Large intestine (tissue), 3 donors: ENCODE results near the gene TRAPPC4. TPM values are rescaled to one million over a fixed set of nuclear protein-coding genes. Genes with fewer than 3 reads are reported as not detected.
"Not testable (repeated sequence)": the region's sequence is repeated elsewhere in the genome, so short reads cannot be mapped to it uniquely, and the experiment has no call there.

Experiments
- DNase-seq, 2 donors: peaks; one replicate each; pipeline versions ENCODE4 v3.0.0 to v3.0.0-alpha.2; 2013
- H3K27ac ChIP-seq: one replicate; pipeline ENCODE4 v1.5.1; 2013; ENCODE audit warnings: low read length
- H3K27me3 ChIP-seq: 2 replicates; pipeline ENCODE4 v1.6.1; 2013; ENCODE audit warnings: low read length; ENCODE audit not compliant: control insufficient read depth, insufficient read depth
- H3K36me3 ChIP-seq: 2 replicates; pipeline ENCODE4 v1.6.1; 2013; ENCODE audit warnings: low read length; ENCODE audit not compliant: control insufficient read depth, insufficient read depth
- H3K4me1 ChIP-seq: one replicate; pipeline ENCODE4 v1.6.1; 2013; ENCODE audit warnings: low read length; ENCODE audit not compliant: control insufficient read depth, insufficient read depth
- H3K4me3 ChIP-seq: one replicate; pipeline ENCODE4 v1.5.1; 2013; ENCODE audit warnings: low read length
- H3K9me3 ChIP-seq: one replicate; pipeline ENCODE4 v1.6.1; 2013; ENCODE audit warnings: mild to moderate bottlenecking, low read depth, low read length, moderate library complexity; ENCODE audit not compliant: control insufficient read depth
- WGBS: methylation state at CpG from one replicate; pipeline ENCODE4 v1.1.5; 2013; ENCODE audit warnings: low lambda C conversion rate; ENCODE audit not compliant: insufficient coverage; 5-methylcytosine and 5-hydroxymethylcytosine counted together
- polyA plus RNA-seq: library from polyadenylated mRNA; unstranded; fragments of 120-200 nt; gene quantifications from one replicate; pipeline ENCODE4 v1.2.1, GENCODE V29; 2013

TRAPPC4 gene
- polyA plus RNA-seq, 1 donor = 87.9 TPM

DNA sequence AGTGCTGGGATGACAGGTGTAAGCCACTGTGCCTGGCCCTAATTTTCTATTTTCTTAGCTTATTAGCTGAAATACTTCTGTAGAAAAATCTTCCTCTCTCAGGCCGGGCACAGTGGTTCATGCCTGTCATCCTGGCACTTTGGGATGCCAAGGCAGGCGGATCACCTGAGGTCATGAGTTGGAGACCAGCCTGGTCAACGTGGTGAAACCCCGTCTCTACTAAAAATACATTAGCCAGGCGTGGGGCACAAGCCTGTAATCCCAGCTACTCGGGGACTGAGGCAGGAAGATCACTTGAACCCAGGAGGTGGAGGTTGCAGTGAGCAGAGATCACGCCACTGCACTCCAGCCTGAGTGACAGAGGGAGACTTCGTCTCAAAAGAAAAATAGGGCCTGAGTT lies 34.2 kb upstream of the TRAPPC4 start:
- not testable (repeated sequence) for H3K4me3 ChIP-seq
- no CpG with 5 or more reads among the region's 8 CpGs for WGBS

GRCh38 chr11:118984825-118985224 lies 33.7 kb upstream of the TRAPPC4 start:
- H3K4me1 ChIP-seq = peaks cover 10% of the 10 kb centered on the region
- H3K27ac ChIP-seq = no peak overlapping the region
- no peaks in the 10 kb centered on the region for H3K27me3 ChIP-seq
- H3K4me3 ChIP-seq = no peak overlapping the region
- no CpG with 5 or more reads among the region's 2 CpGs for WGBS
- H3K36me3 ChIP-seq = no peaks in the 10 kb centered on the region
- no peaks in the 10 kb centered on the region for H3K9me3 ChIP-seq
- DNase-seq = no peak

More for the DNA sequence above, 34.2 kb upstream of the TRAPPC4 start:
- peaks cover 14% of the 10 kb centered on the region for H3K4me1 ChIP-seq
- H3K27me3 ChIP-seq, H3K27ac ChIP-seq, DNase-seq, H3K9me3 ChIP-seq, H3K36me3 ChIP-seq: not testable (repeated sequence)

DNA sequence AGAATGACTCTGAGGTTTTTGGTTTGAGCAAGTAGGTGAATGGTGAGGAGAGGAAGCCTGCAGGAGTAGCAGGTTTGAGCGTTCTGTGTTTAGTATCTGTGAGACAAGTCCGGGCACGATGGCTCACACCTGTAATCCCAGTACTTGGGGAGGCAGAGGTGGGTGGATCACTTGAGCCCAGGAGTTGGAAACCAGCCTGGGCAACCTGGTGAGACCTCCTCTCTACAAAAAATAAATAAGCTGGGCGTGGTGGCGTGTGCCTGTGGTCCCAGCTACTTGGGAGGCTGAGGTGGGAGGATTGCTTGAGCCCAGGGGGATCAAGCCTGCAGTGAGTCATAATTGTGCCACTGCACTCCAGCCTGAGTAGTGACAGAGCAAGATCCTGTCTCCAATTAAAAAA lies 30.3 kb upstream of the TRAPPC4 start:
- no CpG with 5 or more reads among the region's 5 CpGs for WGBS
- no peak for DNase-seq
- H3K9me3 ChIP-seq = peaks cover 6% of the 10 kb centered on the region
- H3K27me3 ChIP-seq = no peaks in the 10 kb centered on the region
- H3K4me1 ChIP-seq = no peaks in the 10 kb centered on the region
- no peak overlapping the region for H3K4me3 ChIP-seq
- no peak overlapping the region for H3K27ac ChIP-seq
- no peaks in the 10 kb centered on the region for H3K36me3 ChIP-seq

GRCh38 chr11:118991486-118992038 lies 27.0 kb upstream of the TRAPPC4 start:
- not testable (repeated sequence) for H3K36me3 ChIP-seq, H3K4me1 ChIP-seq
- WGBS = no CpG with 5 or more reads among the region's 44 CpGs

DNA sequence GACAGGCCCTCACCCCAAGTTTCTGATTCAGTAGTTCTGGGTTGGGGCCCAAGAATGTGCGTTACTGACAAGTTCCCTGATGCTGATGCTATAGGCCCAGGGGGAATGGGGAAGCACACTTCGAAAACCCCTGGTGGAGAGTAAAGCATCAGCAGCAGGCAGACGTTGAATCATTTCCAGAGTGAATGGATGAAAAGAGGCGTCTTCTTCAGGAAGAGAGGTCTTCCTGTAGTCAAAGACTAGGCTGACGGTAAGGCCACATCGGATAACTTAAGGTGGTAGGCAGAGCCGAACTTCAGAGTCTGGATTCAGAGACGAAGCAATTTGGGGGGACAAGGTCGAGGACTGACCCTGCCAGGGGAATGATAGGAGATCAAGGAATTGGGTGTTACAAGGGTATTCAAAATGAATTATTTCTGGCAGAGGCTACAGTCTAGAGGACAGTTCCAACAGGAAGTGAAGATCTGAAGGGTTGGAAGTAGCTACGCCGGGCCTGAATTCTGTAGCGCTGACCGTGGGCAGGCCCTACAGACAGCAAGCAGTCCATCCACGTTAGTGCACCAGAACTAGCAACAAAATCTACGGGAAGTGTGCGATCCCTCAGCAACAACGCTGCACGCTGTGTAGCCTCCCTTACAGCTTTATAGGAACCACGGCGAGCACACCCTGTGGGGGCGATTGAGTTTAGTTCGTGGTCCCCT lies 21.5 kb upstream of the TRAPPC4 start:
- no peaks in the 10 kb centered on the region for H3K27me3 ChIP-seq
- peaks cover 11% of the 10 kb centered on the region for H3K36me3 ChIP-seq
- peak in 1 of 2 donors; percentile 16 for DNase-seq
- peak overlapping the region; percentile 25 for H3K27ac ChIP-seq
- H3K9me3 ChIP-seq = peaks cover 2% of the 10 kb centered on the region
- peaks cover 4% of the 10 kb centered on the region for H3K4me1 ChIP-seq
- WGBS = no CpG with 5 or more reads among the region's 22 CpGs
- peak overlapping the region; percentile 89 for H3K4me3 ChIP-seq

More at GRCh38 chr11:118991486-118992038, 27.0 kb upstream of the TRAPPC4 start:
- H3K9me3 ChIP-seq, H3K4me3 ChIP-seq, DNase-seq, H3K27me3 ChIP-seq, H3K27ac ChIP-seq: not testable (repeated sequence)

GRCh38 chr11:118997627-118998387 lies 20.8 kb upstream of the TRAPPC4 start, which contains the start of gene CENATAC:
TSS of gene CENATAC (plus strand) at chr11:118998138. CDS start at chr11:118998198, 60 bp downstream.
- peak; percentile 92 to 93 for DNase-seq
- H3K9me3 ChIP-seq = no peaks in the 10 kb centered on the region
- peaks cover 17% of the 10 kb centered on the region for H3K36me3 ChIP-seq
- WGBS = no CpG with 5 or more reads among the region's 54 CpGs
- no peaks in the 10 kb centered on the region for H3K27me3 ChIP-seq
- peak within 1 kb of the TSS; percentile 89 for H3K4me3 ChIP-seq
- peak within 1 kb of the TSS; percentile 73 for H3K27ac ChIP-seq
- peaks cover 4% of the 10 kb centered on the region for H3K4me1 ChIP-seq

DNA sequence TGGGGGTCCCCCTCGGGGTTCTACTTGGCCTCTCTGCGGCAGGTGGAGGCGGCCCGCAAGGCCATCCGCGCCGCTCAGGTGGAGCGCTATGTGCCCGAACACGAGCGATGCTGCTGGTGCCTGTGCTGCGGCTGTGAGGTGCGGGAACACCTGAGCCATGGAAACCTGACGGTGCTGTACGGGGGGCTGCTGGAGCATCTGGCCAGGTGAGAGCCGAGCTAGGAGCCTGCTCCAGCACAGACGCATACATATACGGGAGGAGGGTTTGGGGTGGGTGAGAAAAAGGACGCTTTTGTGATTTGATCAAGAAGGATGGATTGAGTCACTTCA lies 20.2 kb upstream of the TRAPPC4 start:
- Histone ChIP-seq H3K4me1 (peaks cover 4% of the 10 kb centered on the region), H3K4me3 (peak overlapping the region; percentile 89), H3K27me3 (no peaks in the 10 kb centered on the region), H3K27ac (peak overlapping the region; percentile 73), H3K9me3 (no peaks in the 10 kb centered on the region), H3K36me3 (peaks cover 21% of the 10 kb centered on the region)
- DNase-seq = no peak
- no CpG with 5 or more reads among the region's 19 CpGs for WGBS

DNA sequence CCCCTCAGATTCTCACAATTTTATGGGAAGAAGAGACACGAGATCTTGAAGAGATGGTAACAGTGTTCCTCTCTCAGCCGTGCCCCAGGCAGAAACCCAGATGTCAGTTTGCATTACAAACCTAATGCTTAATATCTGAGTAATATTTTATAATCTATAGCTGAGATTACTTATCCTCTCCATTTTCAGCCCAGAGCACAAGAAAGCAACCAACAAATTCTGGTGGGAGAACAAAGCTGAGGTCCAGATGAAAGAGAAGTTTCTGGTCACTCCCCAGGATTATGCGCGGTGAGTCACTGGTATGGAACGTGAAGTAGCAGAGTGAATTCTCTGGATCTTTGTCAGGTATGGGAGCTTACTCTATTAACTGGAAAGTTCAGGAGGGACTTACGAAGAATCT lies 19.7 kb upstream of the TRAPPC4 start:
- Histone ChIP-seq H3K9me3 (no peaks in the 10 kb centered on the region), H3K4me3 (peak overlapping the region; percentile 89), H3K4me1 (peaks cover 4% of the 10 kb centered on the region), H3K36me3 (peaks cover 21% of the 10 kb centered on the region), H3K27ac (peak overlapping the region; percentile 73), H3K27me3 (no peaks in the 10 kb centered on the region)
- peak in 1 of 2 donors; percentile 49 for DNase-seq
- 50% methylated on average over 2 of the region's 6 CpGs for WGBS

DNA sequence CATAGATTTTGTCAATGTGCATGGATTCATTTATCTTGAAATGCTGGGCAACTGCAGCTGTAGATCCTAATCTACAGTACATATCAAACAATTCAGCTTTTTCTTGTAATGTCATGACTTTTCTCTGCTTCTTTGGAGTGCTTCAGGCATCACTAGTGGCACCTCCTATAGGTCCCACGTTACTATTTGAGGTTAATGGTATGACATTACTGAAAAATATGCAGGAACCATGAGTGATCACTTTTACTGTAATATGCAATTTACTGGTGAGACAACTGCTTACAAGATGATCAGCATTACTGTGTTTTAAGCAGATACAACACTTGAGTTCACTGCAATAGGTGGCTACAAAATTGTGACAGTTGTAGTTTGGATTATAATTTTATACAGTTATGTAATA lies 17.7 kb upstream of the TRAPPC4 start:
- Histone ChIP-seq H3K27me3 (no peaks in the 10 kb centered on the region), H3K4me3 (no peak overlapping the region), H3K4me1 (peaks cover 4% of the 10 kb centered on the region), H3K27ac (no peak overlapping the region), H3K36me3 (peaks cover 26% of the 10 kb centered on the region), H3K9me3 (no peaks in the 10 kb centered on the region)
- no peak for DNase-seq
- no CpG with 5 or more reads among the region's 1 CpG for WGBS

- H3K27me3 ChIP-seq = no peaks in the 10 kb centered on the region
- no CpG with 5 or more reads among the region's 4 CpGs for WGBS
- no peaks in the 10 kb centered on the region for H3K9me3 ChIP-seq
- no peak overlapping the region for H3K27ac ChIP-seq
- H3K4me1 ChIP-seq = no peaks in the 10 kb centered on the region
- no peak for DNase-seq
- peaks cover 43% of the 10 kb centered on the region for H3K36me3 ChIP-seq
- no peak overlapping the region for H3K4me3 ChIP-seq
Observed at GRCh38 chr11:119006656-119007055, 11.9 kb upstream of the TRAPPC4 start.
